HepG2 (cell line): Measurements from ENCODE around the gene SLC9C2.

Experiments
- HMG20B ChIP-seq: conservative IDR thresholded peaks from 2 replicates; pipeline ENCODE4 v1.6.1; 2016; ENCODE audit warnings: missing genetic modification reagents, missing compliant biosample characterization
- ZKSCAN5 ChIP-seq: sonication (generic); formaldehyde crosslinking; IDR thresholded peaks from 2 replicates; pipeline ENCODE4 v1.5.1; 2020; ENCODE audit warnings: mild to moderate bottlenecking, missing genetic modification reagents

DNA sequence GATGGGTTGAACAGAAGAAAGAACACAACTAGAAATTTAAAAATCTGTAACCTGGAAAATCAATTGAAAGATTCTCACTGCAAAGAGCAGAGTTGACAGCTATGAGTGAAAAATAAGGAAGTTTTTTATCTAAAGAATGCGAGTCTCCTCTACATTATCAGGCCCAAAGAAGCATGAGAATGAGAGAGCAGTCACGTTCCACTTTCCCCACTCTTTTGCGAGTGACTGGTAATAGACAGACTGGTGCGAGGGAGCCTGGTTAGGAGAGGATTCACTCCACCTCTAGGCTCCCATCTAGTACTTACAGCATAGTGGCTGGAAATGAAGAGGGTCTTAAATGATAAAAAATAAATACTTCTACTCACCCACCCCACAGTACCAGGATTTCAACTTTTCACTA is 73.8 kb downstream of the SLC9C2 start:
- TF ChIP-seq ZKSCAN5 (CRISPR knock-in tag) (no peak), HMG20B (CRISPR knock-in tag) (no peak)
